Neural progenitor cell (in vitro differentiated cells): Measurements from ENCODE around the gene CPLX1.

ENCODE experiments used
- CTCF ChIP-seq: fragments of 200-600 bp; sonication (generic); IDR thresholded peaks from 2 replicates; pipeline ENCODE4 v1.5.1; 2017; ENCODE audit warnings: antibody characterized with exemption, mild to moderate bottlenecking
- EZH2 ChIP-seq: fragments of 200-600 bp; sonication (generic); IDR thresholded peaks from 2 replicates; pipeline ENCODE4 v1.6.1; 2017; ENCODE audit warnings: antibody characterized with exemption, mild to moderate bottlenecking, moderate library complexity

- no peak for TF ChIP-seq CTCF
- no peak for TF ChIP-seq EZH2
These were observed 2.0 kb downstream of the CPLX1 start for GRCh38 chr4:823761-824460.
